Measurements from ENCODE around the gene FPR3.
A peak's percentile ranks its signal among the peaks of the same experiment; 100 is the strongest.

The FPR3 gene

GRCh38 chr19:51786646-51787494, 8.1 kb upstream of the FPR3 start:
- Histone ChIP-seq H3K9ac (ENCODE audit: low read length) (no peak overlapping the region), H3K4me3 (ENCODE audit: low read length) (no peak overlapping the region), H3K36me3 (ENCODE audit: control insufficient read depth, insufficient read depth, low read length) (no peaks in the 10 kb centered on the region), H3K27ac (ENCODE audit: low read depth, low read length) (no peak overlapping the region), H3K27me3 (ENCODE audit: control insufficient read depth, insufficient read depth, low read length) (no peaks in the 10 kb centered on the region), H3K4me1 (ENCODE audit: control insufficient read depth, insufficient read depth, low read length) (no peaks in the 10 kb centered on the region)

DNA sequence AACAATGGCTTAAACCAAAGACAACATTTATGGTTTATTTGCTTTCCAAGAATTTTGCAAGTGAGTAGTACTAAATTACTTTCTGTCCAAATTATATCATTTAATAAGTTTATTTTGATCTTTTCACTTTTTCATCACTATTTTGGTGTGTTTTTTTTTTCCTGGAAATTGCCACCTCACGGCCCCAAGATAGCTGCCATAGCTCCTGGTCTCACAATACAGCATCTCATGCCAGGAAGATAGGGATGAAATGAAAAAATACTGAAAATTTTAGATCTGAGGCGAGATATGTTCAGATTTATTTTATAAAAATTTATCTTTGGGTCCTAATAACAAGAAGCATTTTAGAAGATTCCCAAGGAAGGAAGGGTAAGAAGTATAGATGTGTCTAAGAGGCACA, 6.9 kb upstream of the FPR3 start:
- Histone ChIP-seq H3K4me1 (ENCODE audit: control insufficient read depth, insufficient read depth, low read length) (no peaks in the 10 kb centered on the region), H3K27ac (ENCODE audit: low read depth, low read length) (no peak overlapping the region), H3K27me3 (ENCODE audit: control insufficient read depth, insufficient read depth, low read length) (no peaks in the 10 kb centered on the region), H3K4me3 (ENCODE audit: low read length) (no peak overlapping the region), H3K9ac (ENCODE audit: low read length) (no peak overlapping the region), H3K36me3 (ENCODE audit: control insufficient read depth, insufficient read depth, low read length) (no peaks in the 10 kb centered on the region)

DNA sequence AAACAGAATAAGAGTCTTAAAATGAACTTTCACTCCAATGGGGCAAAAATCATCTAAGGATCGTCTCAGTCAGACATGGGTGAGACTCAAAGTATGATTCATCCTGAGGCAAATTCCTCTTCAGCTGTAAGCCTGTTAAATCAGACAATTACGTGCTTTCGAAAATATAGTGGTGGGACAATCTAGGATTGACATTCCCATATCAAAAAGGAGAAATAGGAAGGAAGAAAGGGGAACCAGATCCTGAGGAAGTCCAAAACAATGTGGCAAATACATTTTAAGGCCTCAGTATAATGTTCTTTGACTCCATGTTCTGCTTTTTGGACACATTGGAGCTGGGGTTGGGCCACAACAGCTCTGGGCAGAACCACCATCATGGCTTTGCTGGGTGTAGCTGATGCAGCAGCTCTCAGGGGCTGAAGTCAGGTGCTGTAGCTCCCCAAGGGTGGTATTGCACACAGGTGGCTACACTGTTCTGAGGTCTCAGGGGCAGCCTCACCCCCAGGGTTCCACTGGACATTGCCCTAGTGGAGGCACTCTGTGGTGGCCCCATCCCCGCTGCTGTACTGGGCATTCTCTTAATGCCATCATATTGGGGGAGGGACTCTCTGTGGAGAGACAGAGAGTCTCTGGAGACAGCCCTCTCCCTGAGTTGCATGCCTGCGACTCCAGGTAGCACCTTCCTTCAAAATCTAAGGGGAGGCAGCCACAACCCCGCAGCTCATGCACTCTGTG, 5.7 kb upstream of the FPR3 start:
- no peaks in the 10 kb centered on the region for H3K36me3 ChIP-seq (ENCODE audit: control insufficient read depth, insufficient read depth, low read length)

GRCh38 chr19:51792932-51793331, 2.0 kb upstream of the FPR3 start:
- no peak overlapping the region for H3K9ac ChIP-seq (ENCODE audit: low read length)
- H3K36me3 ChIP-seq (ENCODE audit: control insufficient read depth, insufficient read depth, low read length): no peaks in the 10 kb centered on the region
- no peaks in the 10 kb centered on the region for H3K4me1 ChIP-seq (ENCODE audit: control insufficient read depth, insufficient read depth, low read length)
- no peak overlapping the region for H3K27ac ChIP-seq (ENCODE audit: low read depth, low read length)
- H3K27me3 ChIP-seq (ENCODE audit: control insufficient read depth, insufficient read depth, low read length): no peaks in the 10 kb centered on the region
- no peak overlapping the region for H3K4me3 ChIP-seq (ENCODE audit: low read length)

More for the DNA sequence above, 5.7 kb upstream of the FPR3 start:
- Histone ChIP-seq H3K9ac (ENCODE audit: low read length) (no peak overlapping the region), H3K4me3 (ENCODE audit: low read length) (no peak overlapping the region), H3K27me3 (ENCODE audit: control insufficient read depth, insufficient read depth, low read length) (no peaks in the 10 kb centered on the region), H3K27ac (ENCODE audit: low read depth, low read length) (no peak overlapping the region), H3K4me1 (ENCODE audit: control insufficient read depth, insufficient read depth, low read length) (no peaks in the 10 kb centered on the region)

DNA sequence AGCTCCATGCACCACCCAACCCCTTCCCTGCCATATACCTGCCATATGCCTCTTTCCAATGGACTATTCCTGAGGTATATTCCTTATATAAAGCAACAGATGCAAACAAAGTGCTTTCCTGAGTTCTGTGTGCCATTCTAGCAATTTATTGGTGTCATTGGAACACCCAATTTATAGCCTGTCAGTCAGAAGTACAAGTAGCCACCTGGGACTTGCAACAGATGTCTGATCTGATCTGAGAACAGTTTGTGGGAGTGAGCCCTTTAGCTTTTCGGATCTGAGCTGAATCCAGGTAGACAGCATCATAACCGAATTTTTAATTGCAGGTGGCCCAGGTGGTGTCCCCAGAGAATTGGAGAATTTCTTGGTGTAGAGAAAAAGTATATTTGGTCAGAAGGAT, 963 bp upstream of the FPR3 start:
- no peak overlapping the region for H3K9ac ChIP-seq (ENCODE audit: low read length)
- H3K36me3 ChIP-seq (ENCODE audit: control insufficient read depth, insufficient read depth, low read length): no peaks in the 10 kb centered on the region
- H3K4me1 ChIP-seq (ENCODE audit: control insufficient read depth, insufficient read depth, low read length): no peaks in the 10 kb centered on the region
- H3K4me3 ChIP-seq (ENCODE audit: low read length): no peak overlapping the region
- no peak overlapping the region for H3K27ac ChIP-seq (ENCODE audit: low read depth, low read length)
- no peaks in the 10 kb centered on the region for H3K27me3 ChIP-seq (ENCODE audit: control insufficient read depth, insufficient read depth, low read length)

GRCh38 chr19:51796195-51796679, 1.3 kb downstream of the FPR3 start:
- Histone ChIP-seq H3K4me3 (ENCODE audit: low read length) (no peak overlapping the region), H3K27ac (ENCODE audit: low read depth, low read length) (peak overlapping the region; percentile 0), H3K36me3 (ENCODE audit: control insufficient read depth, insufficient read depth, low read length) (no peaks in the 10 kb centered on the region), H3K27me3 (ENCODE audit: control insufficient read depth, insufficient read depth, low read length) (no peaks in the 10 kb centered on the region), H3K9ac (ENCODE audit: low read length) (no peak overlapping the region), H3K4me1 (ENCODE audit: control insufficient read depth, insufficient read depth, low read length) (peaks cover 9% of the 10 kb centered on the region)

GRCh38 chr19:51797480-51797879, 2.5 kb downstream of the FPR3 start:
- Histone ChIP-seq H3K4me3 (ENCODE audit: low read length) (no peak overlapping the region), H3K27ac (ENCODE audit: low read depth, low read length) (no peak overlapping the region), H3K36me3 (ENCODE audit: control insufficient read depth, insufficient read depth, low read length) (no peaks in the 10 kb centered on the region), H3K4me1 (ENCODE audit: control insufficient read depth, insufficient read depth, low read length) (peaks cover 9% of the 10 kb centered on the region), H3K9ac (ENCODE audit: low read length) (no peak overlapping the region), H3K27me3 (ENCODE audit: control insufficient read depth, insufficient read depth, low read length) (no peaks in the 10 kb centered on the region)

GRCh38 chr19:51798062-51798461, 3.1 kb downstream of the FPR3 start:
- H3K9ac ChIP-seq (ENCODE audit: low read length): no peak overlapping the region
- no peaks in the 10 kb centered on the region for H3K27me3 ChIP-seq (ENCODE audit: control insufficient read depth, insufficient read depth, low read length)
- H3K36me3 ChIP-seq (ENCODE audit: control insufficient read depth, insufficient read depth, low read length): no peaks in the 10 kb centered on the region
- H3K27ac ChIP-seq (ENCODE audit: low read depth, low read length): no peak overlapping the region
- no peak overlapping the region for H3K4me3 ChIP-seq (ENCODE audit: low read length)
- peaks cover 9% of the 10 kb centered on the region for H3K4me1 ChIP-seq (ENCODE audit: control insufficient read depth, insufficient read depth, low read length)

DNA sequence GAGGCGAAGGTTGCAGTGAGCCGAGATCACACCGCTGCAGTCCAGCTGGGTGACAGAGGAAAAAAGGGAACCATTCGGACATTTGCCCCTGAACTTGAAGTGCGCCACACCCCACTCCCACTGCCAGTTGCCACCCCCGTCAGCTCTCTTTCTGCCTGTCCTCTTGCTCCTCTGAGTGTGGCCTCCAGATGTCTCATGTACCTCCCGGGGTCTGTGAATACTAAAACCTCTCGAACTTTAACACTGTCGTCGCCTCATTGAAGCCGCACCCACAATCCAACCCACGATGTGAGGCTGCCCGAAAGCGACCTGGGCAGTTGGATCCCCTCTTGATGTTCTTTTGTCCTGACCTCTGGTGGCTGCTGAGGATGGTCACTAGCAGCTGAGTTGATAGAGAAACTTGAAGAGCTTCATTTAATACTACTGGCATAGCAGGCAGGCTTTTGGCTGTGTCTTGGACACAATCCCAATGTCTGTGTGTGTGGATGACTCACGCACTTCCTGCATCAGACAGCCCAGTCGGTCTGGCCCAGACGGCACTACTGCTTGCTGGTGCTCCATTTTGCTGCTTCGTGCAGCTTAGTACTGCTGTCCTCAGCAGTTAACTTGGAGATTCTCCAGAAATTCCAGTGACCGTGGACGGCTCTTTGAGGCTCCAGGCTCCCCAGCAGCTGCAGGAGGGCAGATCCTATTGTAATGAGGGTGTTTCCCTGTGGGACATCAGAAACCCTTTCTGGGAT, 4.2 kb downstream of the FPR3 start:
- no peaks in the 10 kb centered on the region for H3K27me3 ChIP-seq (ENCODE audit: control insufficient read depth, insufficient read depth, low read length)
- peak overlapping the region; percentile 0 for H3K4me3 ChIP-seq (ENCODE audit: low read length)
- H3K4me1 ChIP-seq (ENCODE audit: control insufficient read depth, insufficient read depth, low read length): peaks cover 9% of the 10 kb centered on the region
- no peaks in the 10 kb centered on the region for H3K36me3 ChIP-seq (ENCODE audit: control insufficient read depth, insufficient read depth, low read length)
- no peak overlapping the region for H3K9ac ChIP-seq (ENCODE audit: low read length)
- H3K27ac ChIP-seq (ENCODE audit: low read depth, low read length): peak overlapping the region; percentile 36

DNA sequence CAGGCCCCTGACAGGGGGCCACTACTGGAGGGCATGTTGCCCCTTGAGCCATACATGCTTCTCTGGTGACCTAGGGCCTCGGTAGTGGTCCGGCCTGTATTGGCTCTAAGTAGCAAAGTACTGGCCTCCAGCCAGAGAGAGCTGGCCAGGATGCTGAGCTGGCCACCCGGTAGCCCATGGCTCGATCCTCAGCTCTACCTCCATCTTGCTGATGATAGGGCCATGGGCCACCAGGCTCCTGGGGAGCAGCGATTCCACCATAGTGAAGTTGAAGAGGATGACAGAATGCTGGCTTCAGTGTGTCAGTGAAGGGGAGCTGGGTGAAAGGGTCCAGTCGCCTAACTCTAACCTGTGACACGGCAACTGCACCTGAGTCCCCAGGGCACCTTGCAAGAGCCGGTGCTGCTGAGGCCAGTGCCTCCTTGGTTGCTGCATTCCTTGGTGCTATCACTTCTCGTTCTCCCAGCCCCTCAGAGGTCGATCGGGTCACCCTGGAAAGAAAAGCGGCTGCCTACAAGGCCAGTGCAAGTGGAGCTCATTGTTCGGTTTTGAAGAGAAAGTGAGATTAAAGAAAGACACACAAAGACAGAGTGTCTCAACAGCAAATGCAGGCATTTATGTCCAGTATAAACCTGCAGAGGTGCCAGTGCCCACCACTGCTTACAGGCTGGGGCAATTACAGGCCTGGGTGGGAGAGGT, 5.0 kb downstream of the FPR3 start:
- Histone ChIP-seq H3K4me1 (ENCODE audit: control insufficient read depth, insufficient read depth, low read length) (peaks cover 9% of the 10 kb centered on the region), H3K4me3 (ENCODE audit: low read length) (peak overlapping the region; percentile 0), H3K36me3 (ENCODE audit: control insufficient read depth, insufficient read depth, low read length) (no peaks in the 10 kb centered on the region), H3K27me3 (ENCODE audit: control insufficient read depth, insufficient read depth, low read length) (no peaks in the 10 kb centered on the region), H3K9ac (ENCODE audit: low read length) (no peak overlapping the region), H3K27ac (ENCODE audit: low read depth, low read length) (peak overlapping the region; percentile 36)

- Histone ChIP-seq H3K9ac (ENCODE audit: low read length) (no peak overlapping the region), H3K27ac (ENCODE audit: low read depth, low read length) (no peak overlapping the region), H3K27me3 (ENCODE audit: control insufficient read depth, insufficient read depth, low read length) (no peaks in the 10 kb centered on the region), H3K4me1 (ENCODE audit: control insufficient read depth, insufficient read depth, low read length) (peaks cover 9% of the 10 kb centered on the region), H3K4me3 (ENCODE audit: low read length) (no peak overlapping the region), H3K36me3 (ENCODE audit: control insufficient read depth, insufficient read depth, low read length) (no peaks in the 10 kb centered on the region)
These were observed 5.7 kb downstream of the FPR3 start for GRCh38 chr19:51800473-51801244.
